ENCODE measurements around the gene EMILIN2. TPM values are rescaled to one million over a fixed set of nuclear protein-coding genes. Genes with fewer than 3 reads are reported as not detected.
A peak's percentile ranks its signal among the peaks of the same experiment; 100 is the strongest.

Gene EMILIN2
- total RNA-seq, 1 donor from 2014 or later: 19.2 TPM

- TF ChIP-seq CTCF (conservative IDR thresholded peaks at IDR 0.05): no peak
- Mint-ChIP-seq H3K36me3 (ENCODE audit: low read depth) (peaks cover 10% of the 10 kb centered on the region), H3K4me1 (peaks cover 29% of the 10 kb centered on the region), H3K27me3 (ENCODE audit: low read depth) (no peaks in the 10 kb centered on the region), H3K4me3 (no peak overlapping the region), H3K27ac (ENCODE audit: unreplicated experiment) (no peak overlapping the region), H3K9me3 (no peaks in the 10 kb centered on the region)
- DNase-seq (ENCODE audit: low read depth, low spot score): no peak
Observed at GRCh38 chr18:2959341-2959740, 112.5 kb downstream of the EMILIN2 start.

GRCh38 chr18:2960983-2961696 lies 114.3 kb downstream of the EMILIN2 start:
- no peaks in the 10 kb centered on the region for H3K27me3 Mint-ChIP-seq (ENCODE audit: low read depth)
- peaks cover 29% of the 10 kb centered on the region for H3K4me1 Mint-ChIP-seq
- H3K9me3 Mint-ChIP-seq: no peaks in the 10 kb centered on the region
- no peak for DNase-seq (ENCODE audit: low read depth, low spot score)
- H3K4me3 Mint-ChIP-seq: no peak overlapping the region
- no peak for TF ChIP-seq CTCF (conservative IDR thresholded peaks at IDR 0.05)
- peaks cover 4% of the 10 kb centered on the region for H3K36me3 Mint-ChIP-seq (ENCODE audit: low read depth)
- no peak overlapping the region for H3K27ac Mint-ChIP-seq (ENCODE audit: unreplicated experiment)

GRCh38 chr18:2961821-2962220 lies 115.0 kb downstream of the EMILIN2 start:
- Mint-ChIP-seq H3K27ac (ENCODE audit: unreplicated experiment) (peak overlapping the region; percentile 79), H3K27me3 (ENCODE audit: low read depth) (no peaks in the 10 kb centered on the region), H3K4me3 (no peak overlapping the region), H3K4me1 (peaks cover 29% of the 10 kb centered on the region), H3K9me3 (no peaks in the 10 kb centered on the region), H3K36me3 (ENCODE audit: low read depth) (peaks cover 5% of the 10 kb centered on the region)
- no peak for DNase-seq (ENCODE audit: low read depth, low spot score)
- TF ChIP-seq CTCF (conservative IDR thresholded peaks at IDR 0.05): no peak

GRCh38 chr18:2963048-2963447 lies 116.2 kb downstream of the EMILIN2 start:
- no peak for TF ChIP-seq CTCF (conservative IDR thresholded peaks at IDR 0.05)
- Mint-ChIP-seq H3K9me3 (no peaks in the 10 kb centered on the region), H3K36me3 (ENCODE audit: low read depth) (peaks cover 5% of the 10 kb centered on the region), H3K27me3 (ENCODE audit: low read depth) (no peaks in the 10 kb centered on the region), H3K4me1 (peaks cover 29% of the 10 kb centered on the region), H3K4me3 (no peak overlapping the region), H3K27ac (ENCODE audit: unreplicated experiment) (no peak overlapping the region)
- no peak for DNase-seq (ENCODE audit: low read depth, low spot score)

GRCh38 chr18:2964361-2965010 lies 117.7 kb downstream of the EMILIN2 start:
- no peak for TF ChIP-seq CTCF (conservative IDR thresholded peaks at IDR 0.05)
- Mint-ChIP-seq H3K27ac (ENCODE audit: unreplicated experiment) (no peak overlapping the region), H3K4me1 (peaks cover 43% of the 10 kb centered on the region), H3K9me3 (no peaks in the 10 kb centered on the region), H3K27me3 (ENCODE audit: low read depth) (no peaks in the 10 kb centered on the region), H3K36me3 (ENCODE audit: low read depth) (peaks cover 5% of the 10 kb centered on the region), H3K4me3 (no peak overlapping the region)
- no peak for DNase-seq (ENCODE audit: low read depth, low spot score)

Other genes with a start within 250 kb of the EMILIN2 start
- 66.3 and 73.4 TPM in 2 replicates for gene SMCHD1, start 191.3 kb upstream of the EMILIN2 start, total RNA-seq
- gene LPIN2, start 166.1 kb downstream of the EMILIN2 start, total RNA-seq: 22.5 and 22.6 TPM in 2 replicates

All from neural crest cell (in vitro differentiated cells).